ENCODE results near the gene C21orf58.

C21orf58 gene

DNA sequence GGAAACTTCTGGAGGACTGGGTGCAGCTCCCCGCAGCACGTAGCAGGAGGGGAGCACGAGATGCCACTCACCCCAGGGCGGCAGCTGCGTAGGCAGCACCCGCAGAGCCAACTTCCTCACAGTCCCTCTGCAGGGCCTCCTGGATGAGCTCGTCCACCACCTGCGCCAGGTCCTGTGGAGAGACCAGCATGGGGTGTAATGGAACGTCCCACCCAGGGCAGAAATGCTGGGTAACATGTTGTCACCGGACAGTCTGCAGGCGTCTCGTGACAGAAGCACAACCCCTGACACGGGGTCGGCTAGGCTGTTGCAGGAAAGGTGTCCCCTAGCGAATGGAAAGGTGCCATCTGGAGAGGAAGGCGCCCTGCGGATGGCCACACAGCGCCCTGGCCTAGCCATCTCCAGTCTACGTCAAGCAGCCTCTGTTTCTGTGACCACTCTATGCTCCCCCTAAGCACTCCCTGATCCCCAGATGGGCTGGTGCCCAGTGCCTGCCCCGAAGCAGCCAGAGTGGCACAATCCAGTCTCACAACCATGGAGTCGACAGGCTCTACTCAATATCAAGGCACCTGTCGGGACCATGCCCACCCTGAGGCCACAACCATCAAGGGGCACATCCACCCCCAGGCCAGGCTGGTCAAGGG, 59.5 kb downstream of the C21orf58 start:
- DNase-seq (ENCODE audit: low read depth, low spot score), result no peak

DNA sequence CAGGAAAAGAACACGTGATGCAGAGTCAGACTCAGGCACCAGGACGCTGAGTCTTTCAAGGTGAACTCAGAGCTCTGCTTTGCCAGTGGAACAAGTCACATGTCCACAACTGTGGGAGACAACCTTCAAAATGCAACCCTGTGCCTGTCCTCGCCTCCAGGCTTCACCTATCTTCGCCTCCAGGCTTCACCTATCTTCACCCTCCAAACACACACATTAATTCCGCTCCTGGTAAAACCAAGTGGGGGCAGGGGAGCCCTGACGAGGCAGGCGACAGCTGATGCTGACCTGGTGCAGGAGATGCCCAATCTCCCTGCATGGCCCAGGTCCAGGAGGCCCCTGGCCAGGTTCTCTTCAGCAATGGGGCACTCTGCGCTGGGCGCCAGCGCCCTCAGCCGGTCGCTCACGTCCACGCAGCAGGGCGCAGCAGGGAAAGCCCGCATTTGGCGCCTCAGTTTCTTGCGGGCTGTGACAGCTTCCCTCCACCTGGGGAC, 67.1 kb downstream of the C21orf58 start:
- no peak for DNase-seq (ENCODE audit: low read depth, low spot score)

DNA sequence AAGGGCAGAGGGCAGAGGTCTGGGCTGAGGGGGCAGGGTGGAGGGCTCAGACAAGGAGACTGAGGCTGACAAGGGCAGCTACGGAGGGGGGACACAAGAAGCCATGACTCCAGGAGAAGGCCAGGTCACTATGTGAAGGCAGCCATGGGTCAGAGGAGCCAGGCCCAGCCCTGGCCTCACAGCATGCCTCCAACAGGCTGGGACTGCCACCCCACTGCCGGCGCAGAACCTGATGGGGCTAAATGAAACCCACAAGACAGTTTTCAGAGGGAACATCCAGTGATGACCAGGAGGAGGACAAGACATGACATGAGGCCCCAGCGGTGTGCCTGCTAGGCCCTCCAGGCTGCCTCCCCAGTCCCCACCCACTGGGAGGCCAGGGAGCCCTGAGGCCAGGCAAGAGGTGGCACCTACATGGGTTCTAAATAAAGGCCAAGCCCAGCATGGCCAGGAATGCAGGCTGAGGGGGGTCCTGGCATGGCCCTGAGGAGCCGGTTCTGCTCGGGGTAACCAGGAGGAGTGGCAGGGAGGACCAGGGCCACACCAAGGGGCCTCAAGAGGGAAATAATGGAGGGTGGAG, 67.8 kb downstream of the C21orf58 start:
- DNase-seq (ENCODE audit: low read depth, low spot score), result no peak

GRCh38 chr21:46255166-46255565, 68.5 kb downstream of the C21orf58 start:
- no peak for DNase-seq (ENCODE audit: low read depth, low spot score)

DNA sequence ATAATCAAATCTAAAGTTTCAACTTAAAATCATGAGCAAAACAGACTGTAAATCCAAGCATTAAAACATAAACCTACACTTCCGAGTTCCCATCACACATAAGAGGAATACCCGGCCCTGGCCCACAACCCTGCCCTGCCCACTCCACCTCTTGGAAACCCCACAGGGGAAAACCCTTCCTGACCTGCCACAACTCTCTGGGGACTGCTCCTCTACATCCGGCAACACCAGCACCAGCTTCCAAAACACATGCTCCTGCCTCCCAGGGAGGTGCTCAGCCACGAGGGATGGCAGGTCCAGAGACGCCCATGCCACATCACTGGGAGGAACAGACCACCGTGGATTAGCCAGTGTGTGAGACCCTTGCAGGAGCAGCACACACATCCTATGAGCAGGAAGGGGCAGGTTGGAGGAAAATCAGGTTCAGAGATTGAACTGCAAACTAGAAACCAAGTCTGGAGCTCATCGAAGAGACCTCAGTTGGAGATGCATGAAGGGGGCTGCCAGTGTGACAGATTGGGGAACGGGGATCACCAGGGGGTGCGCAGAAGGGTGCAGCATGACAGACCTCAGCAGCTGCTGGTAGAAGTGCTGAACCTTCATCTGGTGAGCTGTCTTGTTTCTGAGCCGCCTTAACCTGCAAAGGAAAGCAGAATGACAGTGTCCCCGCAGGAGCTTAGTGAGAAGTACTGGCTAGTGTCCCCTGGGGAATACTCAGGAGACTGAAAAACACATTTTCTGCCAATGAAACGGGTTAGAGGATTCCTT, 69.3 kb downstream of the C21orf58 start:
- no peak for DNase-seq (ENCODE audit: low read depth, low spot score)

DNA sequence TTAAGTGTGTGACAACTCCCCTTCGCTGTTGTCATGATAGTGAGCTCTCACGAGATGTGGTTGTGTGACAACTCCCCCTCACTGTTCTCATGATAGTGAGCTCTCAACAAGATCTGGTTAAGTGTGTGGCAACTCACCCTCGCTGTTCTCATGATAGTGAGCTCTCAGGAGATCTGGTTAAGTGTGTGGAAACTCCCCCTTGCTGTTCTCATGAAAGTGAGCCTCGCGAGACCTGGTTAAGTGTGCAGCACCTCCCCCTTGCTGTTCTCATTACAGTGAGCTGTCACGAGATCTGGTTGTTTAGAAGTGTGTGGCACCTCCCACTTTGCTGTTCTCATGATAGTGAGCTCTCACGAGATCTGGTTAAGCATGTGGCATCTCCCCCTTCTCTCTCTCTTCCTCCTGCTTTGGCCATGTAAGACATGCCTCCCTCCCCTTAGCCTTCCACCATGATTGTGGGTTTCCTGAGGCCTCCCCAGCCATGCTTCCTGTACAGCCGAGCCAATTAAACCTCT, 70.0 kb downstream of the C21orf58 start:
- DNase-seq (ENCODE audit: low read depth, low spot score), result no peak

- no peak for DNase-seq (ENCODE audit: low read depth, low spot score)
These were observed 70.8 kb downstream of the C21orf58 start for GRCh38 chr21:46252840-46253239.

Data from ELF-1 (cell line).